Measurements from ENCODE around the gene FBL. TPM values are rescaled to one million over a fixed set of nuclear protein-coding genes. Genes with fewer than 3 reads are reported as not detected.

The FBL gene
- total RNA-seq, 2 donors from 2014 or later = 63.7 to 88.5 TPM

DNA sequence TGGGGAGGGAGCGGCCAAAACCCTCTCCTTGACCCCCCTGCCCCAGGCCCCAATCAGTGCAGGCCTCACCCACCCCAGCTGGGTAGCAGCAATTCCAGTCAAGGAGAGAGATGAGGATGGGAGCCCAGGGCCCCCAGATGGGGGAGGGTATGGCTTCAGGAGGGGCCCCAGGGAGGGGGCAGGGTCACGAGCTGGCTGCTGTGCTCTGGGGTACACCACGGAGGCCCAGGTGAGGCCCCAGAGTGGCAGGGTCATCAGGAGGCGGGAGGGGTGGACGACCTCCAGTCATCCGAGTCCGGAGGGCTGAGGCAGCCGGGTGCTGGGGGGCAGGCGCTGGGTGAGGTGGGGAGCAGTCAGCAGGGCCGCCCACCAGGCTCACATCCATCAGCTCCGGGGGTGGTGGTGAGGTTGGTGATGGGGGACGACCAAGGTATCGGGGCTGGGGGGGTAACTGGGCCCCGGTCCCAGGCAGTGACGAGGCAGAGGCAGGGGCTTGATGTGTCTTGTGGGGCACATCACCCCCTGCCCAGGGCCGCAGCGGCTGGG, 20.6 kb downstream of the FBL start:
- H3K4me3 ChIP-seq = no peak overlapping the region
- H3K9me3 ChIP-seq = no peaks in the 10 kb centered on the region
- TF ChIP-seq, protein P1, sequence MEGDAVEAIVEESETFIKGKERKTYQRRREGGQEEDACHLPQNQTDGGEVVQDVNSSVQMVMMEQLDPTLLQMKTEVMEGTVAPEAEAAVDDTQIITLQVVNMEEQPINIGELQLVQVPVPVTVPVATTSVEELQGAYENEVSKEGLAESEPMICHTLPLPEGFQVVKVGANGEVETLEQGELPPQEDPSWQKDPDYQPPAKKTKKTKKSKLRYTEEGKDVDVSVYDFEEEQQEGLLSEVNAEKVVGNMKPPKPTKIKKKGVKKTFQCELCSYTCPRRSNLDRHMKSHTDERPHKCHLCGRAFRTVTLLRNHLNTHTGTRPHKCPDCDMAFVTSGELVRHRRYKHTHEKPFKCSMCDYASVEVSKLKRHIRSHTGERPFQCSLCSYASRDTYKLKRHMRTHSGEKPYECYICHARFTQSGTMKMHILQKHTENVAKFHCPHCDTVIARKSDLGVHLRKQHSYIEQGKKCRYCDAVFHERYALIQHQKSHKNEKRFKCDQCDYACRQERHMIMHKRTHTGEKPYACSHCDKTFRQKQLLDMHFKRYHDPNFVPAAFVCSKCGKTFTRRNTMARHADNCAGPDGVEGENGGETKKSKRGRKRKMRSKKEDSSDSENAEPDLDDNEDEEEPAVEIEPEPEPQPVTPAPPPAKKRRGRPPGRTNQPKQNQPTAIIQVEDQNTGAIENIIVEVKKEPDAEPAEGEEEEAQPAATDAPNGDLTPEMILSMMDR (IDR thresholded peaks at IDR 0.05) = no peak
- peaks cover 0 to 16% of the 10 kb centered on the region in 2 donors for H3K4me1 ChIP-seq
- H3K27me3 ChIP-seq = no peaks in the 10 kb centered on the region
- no peak for DNase-seq (ENCODE audit: low spot score)
- H3K27ac ChIP-seq = no peak overlapping the region
- peaks cover 50% of the 10 kb centered on the region for H3K36me3 ChIP-seq

DNA sequence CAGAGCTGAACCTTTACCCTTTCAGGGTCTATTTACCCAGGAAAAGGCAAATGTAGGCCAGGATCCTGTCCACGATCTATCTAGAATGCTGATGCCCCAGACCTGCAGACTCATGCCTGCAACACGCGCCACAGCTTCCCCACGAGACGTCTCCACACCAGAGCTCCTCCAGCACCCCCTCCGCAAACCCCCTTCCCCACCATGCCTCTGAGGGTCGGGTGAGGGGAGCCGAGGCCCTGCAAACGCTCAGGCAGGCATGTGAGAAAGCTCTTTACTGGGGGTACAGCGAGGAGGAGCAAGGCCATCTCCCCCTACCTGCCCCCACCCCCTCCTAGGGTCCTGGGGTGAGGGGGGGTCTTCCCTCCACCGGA, 21.1 kb downstream of the FBL start:
- Histone ChIP-seq H3K9me3 (no peaks in the 10 kb centered on the region), H3K36me3 (peaks cover 45% of the 10 kb centered on the region)
- TF ChIP-seq, protein P1 (IDR thresholded peaks at IDR 0.05) = no peak

DNA sequence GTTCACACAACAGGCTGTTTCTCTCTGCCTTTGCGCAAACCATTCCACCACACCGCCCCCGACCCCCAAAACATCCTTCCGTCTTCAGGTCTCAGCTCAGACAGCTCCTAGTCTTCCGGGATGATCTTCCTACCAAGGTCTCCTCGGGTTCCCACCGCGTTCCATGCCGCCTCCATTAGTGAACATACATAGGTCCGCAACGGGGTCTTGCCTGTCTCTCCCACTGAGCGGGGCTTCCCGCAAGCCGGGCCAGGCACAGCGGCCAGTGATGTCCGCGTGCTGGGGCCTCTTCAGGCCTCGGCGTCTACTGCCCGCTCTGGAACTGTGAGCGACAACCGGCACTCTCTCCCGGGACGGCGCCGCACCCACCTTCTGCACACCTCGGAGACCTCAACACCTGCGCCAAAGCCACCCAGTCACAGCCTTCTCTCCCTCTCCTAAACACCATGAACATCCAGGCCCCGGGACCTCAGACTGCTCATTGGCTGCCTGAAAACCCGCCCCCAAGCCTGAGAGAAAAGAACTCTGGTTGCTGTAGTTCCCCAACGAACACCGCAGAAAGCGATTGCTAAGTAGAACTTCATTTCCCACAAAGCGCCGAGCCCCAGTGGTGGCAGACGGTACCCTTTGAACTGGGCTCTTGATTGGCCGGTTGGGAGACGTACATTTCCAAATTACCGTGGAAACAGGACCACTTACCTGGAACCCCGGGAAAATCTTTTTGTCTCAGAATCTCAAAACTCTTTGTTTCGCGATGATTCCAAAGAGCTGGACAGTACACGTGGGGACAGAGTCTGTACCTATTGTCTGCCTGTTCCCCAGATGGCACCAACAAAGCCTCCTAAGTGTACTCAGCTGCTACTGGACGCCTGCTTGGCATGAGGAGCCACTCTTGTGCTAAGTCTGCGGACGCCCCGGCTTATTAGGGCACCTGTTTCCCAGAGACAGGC, 21.8 kb downstream of the FBL start:
- Histone ChIP-seq H3K36me3 (peaks cover 39% of the 10 kb centered on the region), H3K27ac (peak overlapping the region; percentile 75 to 78), H3K4me1 (peaks cover 0 to 16% of the 10 kb centered on the region in 2 donors), H3K27me3 (no peaks in the 10 kb centered on the region), H3K9me3 (no peaks in the 10 kb centered on the region), H3K4me3 (peak overlapping the region; percentile 69 to 89)
- DNase-seq (ENCODE audit: low spot score) = peak; percentile 94
- TF ChIP-seq, protein P1 (IDR thresholded peaks at IDR 0.05) = peak in 1 of 2 donors; percentile 31

More for the DNA sequence above, 21.1 kb downstream of the FBL start:
- H3K4me1 ChIP-seq = peaks cover 0 to 16% of the 10 kb centered on the region in 2 donors
- no peak for DNase-seq (ENCODE audit: low spot score)
- H3K4me3 ChIP-seq = peak overlapping the region in 1 of 2 donors; percentile 89
- peak overlapping the region; percentile 35 to 78 for H3K27ac ChIP-seq
- H3K27me3 ChIP-seq = no peaks in the 10 kb centered on the region

DNA sequence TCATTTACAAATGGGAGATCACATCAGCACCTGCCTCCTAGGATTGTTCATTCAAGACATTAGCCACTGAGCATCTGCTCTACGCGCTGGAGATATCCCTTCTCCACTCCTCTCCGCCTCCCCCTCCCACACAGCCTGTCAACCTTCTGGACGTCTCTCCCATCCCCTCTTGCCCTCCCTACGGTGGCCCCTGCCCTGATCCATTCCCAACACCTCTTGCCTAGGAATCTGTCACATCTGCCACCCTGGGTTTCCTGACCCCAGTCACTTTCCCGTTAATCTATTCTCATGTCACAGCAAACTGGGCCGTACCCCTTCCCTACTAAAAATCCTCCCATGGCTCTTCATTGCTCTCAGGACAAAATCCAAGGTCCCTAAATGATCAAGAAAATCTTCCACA, 22.5 kb downstream of the FBL start:
- Histone ChIP-seq H3K4me1 (peaks cover 0 to 16% of the 10 kb centered on the region in 2 donors), H3K27me3 (no peaks in the 10 kb centered on the region), H3K9me3 (no peaks in the 10 kb centered on the region), H3K4me3 (peak overlapping the region; percentile 69 to 89), H3K27ac (peak overlapping the region; percentile 75 to 78), H3K36me3 (peaks cover 33% of the 10 kb centered on the region)
- TF ChIP-seq, protein P1 (IDR thresholded peaks at IDR 0.05) = no peak
- DNase-seq (ENCODE audit: low spot score) = no peak

DNA sequence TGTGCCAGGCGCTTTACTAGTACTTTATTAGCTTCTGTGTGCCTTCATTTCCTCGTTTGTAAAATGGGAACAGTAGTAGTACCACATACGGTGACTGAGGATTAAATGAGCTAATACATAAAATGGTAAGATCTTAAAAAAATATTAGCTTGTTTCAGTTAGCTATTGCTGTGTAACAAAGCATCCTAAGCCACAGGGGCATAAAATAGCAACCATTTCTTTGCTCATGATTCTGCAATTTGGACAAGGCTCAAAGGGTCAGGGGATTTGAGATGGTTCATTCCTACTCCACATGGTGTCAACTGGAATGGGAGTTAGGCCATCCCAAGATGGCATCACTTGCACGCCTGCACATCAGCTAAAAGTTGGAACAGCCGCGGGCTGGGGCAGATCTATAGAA, 25.5 kb downstream of the FBL start:
- Histone ChIP-seq H3K27ac (no peak overlapping the region), H3K36me3 (peaks cover 4% of the 10 kb centered on the region)
- TF ChIP-seq, protein P1 (IDR thresholded peaks at IDR 0.05) = no peak

More for the DNA sequence above, 25.5 kb downstream of the FBL start:
- Histone ChIP-seq H3K4me1 (peaks cover 0 to 16% of the 10 kb centered on the region in 2 donors), H3K9me3 (no peaks in the 10 kb centered on the region), H3K27me3 (no peaks in the 10 kb centered on the region), H3K4me3 (no peak overlapping the region)
- no peak for DNase-seq (ENCODE audit: low spot score)
